ENCODE measurements around the gene DIS3. TPM values are rescaled to one million over a fixed set of nuclear protein-coding genes. Genes with fewer than 3 reads are reported as not detected.
"Not testable (repeated sequence)": the region's sequence is repeated elsewhere in the genome, so short reads cannot be mapped to it uniquely, and the experiment has no call there.

Gene DIS3
- total and polyA plus RNA-seq, 5 experiments from 2014 or later = 14.7 to 42.6 (median 16.4) TPM

DNA sequence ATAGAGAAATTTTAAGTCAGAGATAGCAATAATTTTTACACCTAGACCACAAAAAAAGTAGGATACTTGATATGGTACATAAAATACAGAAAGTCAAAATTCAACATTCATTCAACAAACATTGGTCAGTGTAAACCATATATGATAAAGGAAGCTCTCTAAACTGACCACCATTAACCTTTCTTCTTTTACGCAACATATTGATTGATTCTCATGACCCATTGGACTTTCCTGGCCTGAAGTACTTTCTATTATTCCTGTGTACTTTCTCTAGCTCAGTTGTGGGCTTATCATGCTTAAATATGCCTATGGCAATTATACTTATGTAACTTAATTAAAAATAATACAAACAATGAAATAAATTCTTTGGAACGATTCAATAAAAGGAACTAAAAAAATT lies 10.9 kb upstream of the DIS3 start:
- peaks cover 8 to 37% (median 18%) of the 10 kb centered on the region in 4 donors for H3K4me1 Mint-ChIP-seq
- no peak overlapping the region for H3K27ac Mint-ChIP-seq
- H3K9me3 Mint-ChIP-seq = peaks cover 0 to 7% (median 0%) of the 10 kb centered on the region in 9 donors
- ATAC-seq = no peak
- POLR2A ChIA-PET = no interaction called here
- peaks cover 10 to 74% (median 36%) of the 10 kb centered on the region in 3 donors for H3K36me3 Mint-ChIP-seq
- no peak for DNase-seq
- no peak overlapping the region for H3K4me3 Mint-ChIP-seq
- no peaks in the 10 kb centered on the region for H3K27me3 Mint-ChIP-seq

DNA sequence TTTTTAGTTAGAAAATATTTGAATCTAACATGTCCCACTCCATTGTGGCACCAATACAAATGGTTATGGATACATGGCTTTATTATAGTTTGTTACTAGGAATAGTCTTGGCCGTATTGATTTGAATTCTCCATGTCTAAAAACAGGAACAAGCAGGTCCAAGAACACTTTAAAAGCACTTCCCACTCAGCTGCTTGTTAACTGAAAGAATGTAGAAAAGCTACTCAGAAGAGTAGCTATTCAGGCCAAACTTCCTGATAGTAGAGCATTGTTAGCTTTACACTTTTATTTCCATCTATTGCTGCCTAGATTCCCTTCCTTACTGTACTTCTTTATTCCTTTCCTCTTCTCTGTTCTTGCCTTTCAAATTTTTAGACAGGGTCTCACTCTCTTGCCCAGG lies 7.1 kb upstream of the DIS3 start:
- POLR2A ChIA-PET = no interaction called here
- DNase-seq (no peak), ATAC-seq (no peak)
- peaks cover 23 to 49% (median 32%) of the 10 kb centered on the region in 4 donors for H3K4me1 Mint-ChIP-seq
- peaks cover 0 to 4% (median 0%) of the 10 kb centered on the region in 9 donors for H3K9me3 Mint-ChIP-seq
- no peak overlapping the region for H3K4me3 Mint-ChIP-seq
- H3K27me3 Mint-ChIP-seq = no peaks in the 10 kb centered on the region
- peak overlapping the region in 3 of 10 donors; percentile 15 to 73 (median 37) for H3K27ac Mint-ChIP-seq
- H3K36me3 Mint-ChIP-seq = peaks cover 6 to 60% (median 30%) of the 10 kb centered on the region in 3 donors

DNA sequence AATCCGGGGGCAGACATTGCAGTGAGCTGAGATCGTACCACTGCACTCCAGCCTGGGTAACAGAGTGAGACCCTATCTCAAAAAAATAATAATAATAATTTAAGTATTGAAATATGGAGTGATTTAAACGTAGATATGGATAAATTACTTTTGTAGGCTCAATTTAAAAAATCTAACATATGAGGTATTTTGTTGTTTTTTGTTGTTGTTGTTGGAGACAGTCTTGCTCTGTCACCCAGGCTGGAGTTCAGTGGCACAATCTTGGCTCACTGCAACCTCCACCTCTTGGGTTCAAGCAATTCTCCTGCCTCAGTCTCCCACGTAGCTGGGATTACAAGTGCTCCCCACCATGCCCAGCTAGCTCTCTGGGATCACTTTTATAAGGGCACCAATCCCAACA lies 3.0 kb upstream of the DIS3 start:
- H3K4me3 Mint-ChIP-seq = peak overlapping the region in 4 of 10 donors; percentile 2 to 47 (median 16)
- peak overlapping the region in 2 of 10 donors; percentile 24 to 40 for H3K27ac Mint-ChIP-seq
- H3K9me3 Mint-ChIP-seq, H3K27me3 Mint-ChIP-seq, ATAC-seq, DNase-seq, POLR2A ChIA-PET: not testable (repeated sequence)
- H3K36me3 Mint-ChIP-seq = peaks cover 4 to 33% (median 6%) of the 10 kb centered on the region in 3 donors
- peaks cover 32 to 65% (median 57%) of the 10 kb centered on the region in 4 donors for H3K4me1 Mint-ChIP-seq

DNA sequence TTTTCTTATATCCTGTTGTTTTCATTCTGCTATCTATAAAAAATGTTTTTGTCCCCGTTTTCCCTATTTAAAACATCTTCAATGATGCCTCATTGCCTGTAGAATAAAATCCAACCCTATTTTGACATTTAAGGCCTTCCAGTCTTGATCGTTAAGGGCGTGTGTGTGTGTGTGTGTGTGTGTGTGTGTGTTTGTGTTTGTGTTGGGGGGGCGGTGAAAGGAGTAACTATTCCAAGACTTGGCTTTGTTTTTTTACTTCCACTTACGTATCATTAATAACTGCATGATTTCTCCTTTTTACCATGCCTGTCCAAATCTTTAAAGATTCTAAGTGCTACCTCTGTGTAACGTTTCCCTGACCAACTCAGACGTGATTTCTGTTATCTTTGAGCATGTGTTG lies 1.0 kb upstream of the DIS3 start:
- ATAC-seq (no peak), DNase-seq (peak in 2 of 10 donors; percentile 4 to 7)
- peak overlapping the region; percentile 98 to 100 (median 99) for H3K4me3 Mint-ChIP-seq
- H3K27me3 Mint-ChIP-seq = no peaks in the 10 kb centered on the region
- peak overlapping the region; percentile 97 to 100 (median 99) for H3K27ac Mint-ChIP-seq
- H3K9me3 Mint-ChIP-seq = peaks cover 0 to 2% (median 0%) of the 10 kb centered on the region in 9 donors
- POLR2A ChIA-PET = no interaction called here
- H3K36me3 Mint-ChIP-seq = peaks cover 4 to 38% (median 11%) of the 10 kb centered on the region in 3 donors
- peaks cover 34 to 71% (median 64%) of the 10 kb centered on the region in 4 donors for H3K4me1 Mint-ChIP-seq

DNA sequence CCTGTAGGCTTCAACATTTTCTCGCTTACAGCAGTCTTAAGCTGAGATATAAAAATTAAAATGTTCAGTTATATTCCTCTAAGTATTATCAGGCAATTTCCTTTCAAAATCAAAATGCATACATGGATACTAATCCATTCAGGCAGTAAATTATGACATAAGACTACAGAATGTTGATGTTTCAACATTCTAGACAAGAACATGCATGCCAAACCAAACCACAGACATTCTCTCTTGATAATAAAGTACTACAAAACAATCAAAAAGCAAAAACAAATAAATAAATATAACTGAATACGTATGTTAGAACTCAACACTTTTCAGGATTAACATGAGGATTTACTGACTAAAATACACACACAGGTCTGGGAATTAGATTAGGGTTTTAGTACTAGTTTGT lies 7.7 kb downstream of the DIS3 start:
- ATAC-seq (no peak), DNase-seq (no peak)
- Mint-ChIP-seq H3K27ac (no peak overlapping the region), H3K9me3 (no peaks in the 10 kb centered on the region), H3K4me3 (no peak overlapping the region), H3K27me3 (no peaks in the 10 kb centered on the region), H3K36me3 (peaks cover 0 to 82% (median 47%) of the 10 kb centered on the region in 3 donors), H3K4me1 (peaks cover 8 to 26% (median 22%) of the 10 kb centered on the region in 4 donors)
- POLR2A ChIA-PET = no interaction called here

DNA sequence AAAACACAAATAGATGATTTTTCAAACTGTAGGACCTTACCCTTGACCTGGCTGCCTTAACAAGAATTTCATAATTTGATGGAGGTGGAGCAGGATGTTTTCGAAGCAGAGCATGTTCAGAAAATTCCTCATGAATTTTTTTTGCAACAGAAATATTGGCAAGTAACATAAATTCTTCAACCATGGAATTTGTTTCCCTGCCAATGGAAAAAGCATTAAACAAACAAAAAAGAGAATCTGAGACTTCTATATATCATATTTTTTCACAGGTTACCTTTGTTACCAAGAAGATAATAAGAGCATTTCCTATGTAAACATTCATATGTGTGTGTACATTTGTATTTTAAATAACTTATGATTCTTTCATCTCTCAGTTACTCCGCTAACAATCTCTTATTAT lies 18.3 kb downstream of the DIS3 start:
- no peak overlapping the region for H3K4me3 Mint-ChIP-seq
- no peak for DNase-seq
- peak overlapping the region in 3 of 10 donors; percentile 10 to 47 (median 19) for H3K27ac Mint-ChIP-seq
- POLR2A ChIA-PET = no interaction called here
- H3K27me3 Mint-ChIP-seq = no peaks in the 10 kb centered on the region
- peaks cover 5 to 94% (median 25%) of the 10 kb centered on the region in 3 donors for H3K36me3 Mint-ChIP-seq
- no peak for ATAC-seq
- no peaks in the 10 kb centered on the region for H3K9me3 Mint-ChIP-seq
- H3K4me1 Mint-ChIP-seq = no peaks in the 10 kb centered on the region

DNA sequence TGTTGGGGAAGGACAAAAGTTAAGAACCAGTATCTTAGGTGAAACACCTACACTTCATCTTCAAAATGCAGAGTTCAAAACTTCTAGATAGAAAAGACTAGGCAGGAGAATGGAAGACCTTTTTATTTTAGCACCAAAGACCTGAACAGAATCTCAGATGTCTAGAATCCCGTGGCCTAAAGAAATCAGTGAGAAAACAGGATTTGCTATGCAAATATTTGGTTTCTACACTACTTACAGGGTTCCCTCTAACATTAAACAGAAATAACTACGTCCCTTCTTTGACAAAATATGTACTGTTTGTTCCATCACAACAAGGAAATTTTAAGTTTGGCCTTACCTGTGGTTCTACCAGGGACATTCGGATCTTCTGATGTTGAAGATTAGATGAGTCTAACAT lies 21.5 kb downstream of the DIS3 start:
- no peak overlapping the region for H3K4me3 Mint-ChIP-seq
- ATAC-seq (no peak), DNase-seq (no peak)
- peaks cover 0 to 2% (median 0%) of the 10 kb centered on the region in 4 donors for H3K4me1 Mint-ChIP-seq
- POLR2A ChIA-PET = no interaction called here
- H3K9me3 Mint-ChIP-seq = no peaks in the 10 kb centered on the region
- no peak overlapping the region for H3K27ac Mint-ChIP-seq
- H3K36me3 Mint-ChIP-seq = peaks cover 5 to 91% (median 16%) of the 10 kb centered on the region in 3 donors
- no peaks in the 10 kb centered on the region for H3K27me3 Mint-ChIP-seq

DNA sequence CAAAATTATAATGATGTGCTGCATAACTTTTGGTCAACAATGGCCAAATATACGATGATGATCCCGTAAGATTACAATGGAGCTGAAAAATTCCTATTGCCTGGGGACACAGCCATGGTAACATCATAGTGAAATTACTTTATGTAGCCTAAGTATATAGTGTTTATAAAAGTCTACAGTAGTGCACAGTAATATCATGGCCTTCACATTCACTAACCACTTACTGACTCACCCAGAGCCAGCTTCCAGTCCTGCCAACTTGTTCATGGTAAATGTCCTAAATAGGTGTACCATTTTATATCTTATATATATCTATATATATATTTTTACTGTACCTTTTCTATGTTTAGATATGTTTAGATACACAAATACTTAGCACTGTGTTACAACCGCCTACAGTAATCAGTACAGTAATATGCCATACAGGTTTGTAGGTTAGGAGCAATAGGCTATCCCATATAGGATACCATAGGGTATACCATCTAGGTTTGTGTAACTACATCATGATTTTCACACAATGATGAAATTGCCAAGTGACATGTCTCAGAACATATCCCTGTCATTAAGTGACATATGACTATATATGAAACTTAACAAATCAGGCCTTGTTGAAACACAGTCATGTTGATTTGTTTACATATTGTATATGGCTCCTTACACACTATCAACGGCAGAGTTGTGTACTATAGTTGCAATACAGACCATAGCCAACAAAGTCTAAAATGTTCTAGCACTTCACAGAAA lies 23.7 kb downstream of the DIS3 start:
- Mint-ChIP-seq H3K4me3 (no peak overlapping the region), H3K36me3 (peaks cover 5 to 89% (median 14%) of the 10 kb centered on the region in 3 donors), H3K4me1 (peaks cover 0 to 2% (median under 1%) of the 10 kb centered on the region in 4 donors), H3K27me3 (no peaks in the 10 kb centered on the region), H3K9me3 (no peaks in the 10 kb centered on the region), H3K27ac (peak overlapping the region in 1 of 10 donors; percentile 29)
- no peak for DNase-seq
- POLR2A ChIA-PET = no interaction called here
- no peak for ATAC-seq

DNA sequence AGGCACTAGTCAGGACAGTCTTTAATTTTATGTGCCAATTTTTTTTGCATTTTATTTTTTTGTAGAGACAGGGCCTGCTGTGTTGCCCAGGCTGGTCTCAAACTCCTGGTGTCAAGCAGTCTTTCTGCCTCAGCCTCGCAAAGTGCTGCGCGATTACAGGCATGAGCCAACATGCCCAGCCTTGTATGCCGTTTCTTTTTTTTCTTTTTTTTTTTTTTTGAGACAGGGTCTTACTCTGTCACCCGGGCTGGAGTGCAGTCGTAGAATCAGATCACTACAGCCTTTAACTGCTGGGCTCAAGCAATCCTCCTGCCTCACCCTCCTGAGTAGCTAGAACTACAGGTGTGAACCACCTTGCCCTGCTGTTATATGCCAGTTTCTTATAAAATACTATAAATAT lies 27.6 kb downstream of the DIS3 start:
- POLR2A ChIA-PET = no interaction called here
- DNase-seq (no peak), ATAC-seq (no peak)
- H3K36me3 Mint-ChIP-seq = peaks cover 13 to 90% (median 23%) of the 10 kb centered on the region in 3 donors
- H3K4me3 Mint-ChIP-seq = no peak overlapping the region
- no peaks in the 10 kb centered on the region for H3K27me3 Mint-ChIP-seq
- peaks cover 2 to 23% (median 11%) of the 10 kb centered on the region in 4 donors for H3K4me1 Mint-ChIP-seq
- no peak overlapping the region for H3K27ac Mint-ChIP-seq
- H3K9me3 Mint-ChIP-seq = peaks cover 0 to 14% (median 0%) of the 10 kb centered on the region in 9 donors

DNA sequence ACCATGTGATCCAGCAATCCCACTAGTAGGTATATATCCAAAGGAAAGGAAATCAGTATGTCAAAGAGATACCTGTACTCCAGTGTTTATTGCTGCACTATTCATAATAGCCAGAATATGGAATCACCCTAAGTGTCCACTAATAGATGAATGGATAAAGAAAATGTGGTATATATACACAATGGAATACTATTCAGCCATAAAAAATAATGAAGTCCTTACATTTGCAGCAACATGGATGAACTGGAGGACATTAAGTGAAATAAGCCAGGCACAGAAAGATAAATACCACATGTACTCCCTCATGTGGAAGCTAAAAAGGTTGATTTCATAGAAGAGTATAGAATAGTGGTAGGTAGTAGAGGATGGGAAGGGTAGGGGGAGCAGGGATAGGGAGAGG lies 30.5 kb downstream of the DIS3 start:
- no peak for DNase-seq
- no peak overlapping the region for H3K4me3 Mint-ChIP-seq
- POLR2A ChIA-PET = no interaction called here
- no peaks in the 10 kb centered on the region for H3K27me3 Mint-ChIP-seq
- peak overlapping the region in 1 of 10 donors; percentile 37 for H3K27ac Mint-ChIP-seq
- peaks cover 13 to 85% (median 27%) of the 10 kb centered on the region in 3 donors for H3K36me3 Mint-ChIP-seq
- H3K9me3 Mint-ChIP-seq = peaks cover 0 to 14% (median 0%) of the 10 kb centered on the region in 9 donors
- ATAC-seq = no peak
- H3K4me1 Mint-ChIP-seq = peaks cover 2 to 29% (median 12%) of the 10 kb centered on the region in 4 donors

DNA sequence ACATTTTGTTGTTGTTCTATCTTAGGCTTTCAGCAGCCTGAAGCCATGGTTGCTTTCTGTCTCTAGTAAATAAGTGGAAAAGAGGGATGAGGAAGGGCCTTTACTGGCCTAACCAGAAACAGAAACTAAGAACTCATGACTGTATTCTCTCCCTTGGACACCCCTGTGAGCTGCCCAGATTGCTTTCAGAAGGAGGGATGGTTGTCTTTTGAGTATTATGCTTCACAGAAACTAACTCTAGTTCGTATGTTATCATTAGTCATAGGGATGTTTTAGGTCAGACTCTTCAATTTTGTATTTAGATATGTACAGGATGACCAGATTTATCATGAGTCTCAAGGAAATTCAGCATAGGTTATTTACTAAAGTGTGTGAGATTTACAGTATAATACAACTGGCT lies 36.4 kb downstream of the DIS3 start:
- Mint-ChIP-seq H3K27me3 (no peaks in the 10 kb centered on the region), H3K36me3 (peaks cover 5 to 60% (median 16%) of the 10 kb centered on the region in 3 donors), H3K4me1 (peaks cover 0 to 25% (median 11%) of the 10 kb centered on the region in 4 donors), H3K27ac (peak overlapping the region in 4 of 10 donors; percentile 20 to 78 (median 42)), H3K9me3 (no peaks in the 10 kb centered on the region), H3K4me3 (no peak overlapping the region)
- ATAC-seq (no peak), DNase-seq (no peak)
- POLR2A ChIA-PET = no interaction called here

DNA sequence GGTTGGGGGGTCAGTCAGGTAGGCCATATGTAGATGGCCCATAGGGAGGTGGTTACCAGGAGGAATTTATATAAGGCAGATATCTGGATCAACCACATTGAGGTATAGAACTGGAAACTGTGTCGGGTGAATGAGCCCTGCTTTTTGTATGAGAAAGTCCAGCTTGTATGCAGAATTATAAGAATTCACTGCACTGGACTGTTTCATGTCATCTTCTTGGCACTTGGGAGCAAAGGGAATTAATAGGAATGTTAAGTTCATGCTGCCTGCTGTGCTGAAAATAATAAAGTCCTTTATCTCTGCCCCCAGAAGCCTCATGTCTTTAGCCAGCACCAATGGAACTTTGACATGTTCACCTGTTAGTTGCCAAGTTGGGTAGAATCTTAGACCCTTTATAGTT lies 41.7 kb downstream of the DIS3 start:
- POLR2A ChIA-PET = no interaction called here
- H3K27ac Mint-ChIP-seq = peak overlapping the region in 2 of 10 donors; percentile 19 to 62
- H3K36me3 Mint-ChIP-seq = peaks cover 0 to 58% (median 23%) of the 10 kb centered on the region in 3 donors
- no peak overlapping the region for H3K4me3 Mint-ChIP-seq
- peaks cover 0 to 9% (median 7%) of the 10 kb centered on the region in 4 donors for H3K4me1 Mint-ChIP-seq
- no peaks in the 10 kb centered on the region for H3K27me3 Mint-ChIP-seq
- no peaks in the 10 kb centered on the region for H3K9me3 Mint-ChIP-seq
- no peak for DNase-seq
- no peak for ATAC-seq

DNA sequence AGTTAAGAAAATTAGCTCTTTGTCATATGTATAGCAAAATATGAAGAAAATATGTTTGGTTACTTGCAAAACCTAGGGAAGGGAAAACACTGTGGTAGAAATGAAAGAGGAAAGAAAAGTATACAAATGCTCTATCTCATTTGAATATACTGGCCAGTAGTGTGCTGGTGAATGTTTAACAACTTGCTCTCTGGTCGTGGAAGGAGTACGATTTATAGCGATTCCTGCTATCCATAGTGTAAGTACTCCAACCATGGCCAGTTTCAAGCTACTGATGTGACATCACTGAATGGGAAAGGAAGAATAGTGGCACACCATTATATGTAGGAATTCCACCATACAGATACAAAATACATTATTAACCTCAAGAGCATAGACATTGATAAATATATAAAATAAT lies 44.7 kb downstream of the DIS3 start:
- H3K27me3 Mint-ChIP-seq = no peaks in the 10 kb centered on the region
- no peak overlapping the region for H3K27ac Mint-ChIP-seq
- H3K36me3 Mint-ChIP-seq = peaks cover 6 to 60% (median 29%) of the 10 kb centered on the region in 3 donors
- no peak for ATAC-seq
- no peak overlapping the region for H3K4me3 Mint-ChIP-seq
- POLR2A ChIA-PET = no interaction called here
- DNase-seq = no peak
- H3K4me1 Mint-ChIP-seq = peaks cover 0 to 12% (median 8%) of the 10 kb centered on the region in 4 donors
- no peaks in the 10 kb centered on the region for H3K9me3 Mint-ChIP-seq

Measured in naive thymus-derived CD8-positive, alpha-beta T cell (primary cell).